Epithelial cell of esophagus (primary cell): ENCODE data around the gene CTBP2.

Experiments used
- DNase-seq: peaks from one replicate; pipeline ENCODE4 v3.0.0; 2010; ENCODE audit warnings: low read depth
- H3K4me3 ChIP-seq: 2 replicates; pipeline ENCODE4 v1.5.1; 2011; ENCODE audit warnings: mild to moderate bottlenecking, low read length, control low read depth
- TF ChIP-seq, protein P1 (sequence below): IDR thresholded peaks from 2 replicates; pipeline ENCODE4 v1.5.1; 2011; ENCODE audit warnings: low read depth, mild to moderate bottlenecking, low read length, control low read depth, inconsistent platforms; ENCODE audit not compliant: insufficient read depth; ENCODE audit errors: missing control alignments

Gene CTBP2

DNA sequence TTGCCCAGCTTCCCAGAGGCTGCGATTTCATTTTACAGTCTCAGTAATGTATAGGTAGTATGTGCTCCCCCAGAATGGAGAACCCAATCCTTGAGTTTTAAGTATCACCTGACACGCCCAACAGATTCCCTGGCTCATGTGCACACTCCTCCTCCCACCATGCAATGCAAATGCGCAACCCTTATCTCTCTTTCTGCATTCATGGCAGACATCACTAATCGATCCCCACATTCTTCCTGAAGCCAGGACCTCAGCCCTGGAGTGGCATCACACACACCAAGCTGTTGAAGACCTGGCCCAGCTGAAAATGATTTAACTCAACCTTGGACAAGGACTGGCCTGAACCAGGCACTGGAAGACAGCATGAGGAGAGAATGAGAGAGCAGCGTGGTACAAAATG lies 150.0 kb downstream of the CTBP2 start:
- TF ChIP-seq, protein P1, sequence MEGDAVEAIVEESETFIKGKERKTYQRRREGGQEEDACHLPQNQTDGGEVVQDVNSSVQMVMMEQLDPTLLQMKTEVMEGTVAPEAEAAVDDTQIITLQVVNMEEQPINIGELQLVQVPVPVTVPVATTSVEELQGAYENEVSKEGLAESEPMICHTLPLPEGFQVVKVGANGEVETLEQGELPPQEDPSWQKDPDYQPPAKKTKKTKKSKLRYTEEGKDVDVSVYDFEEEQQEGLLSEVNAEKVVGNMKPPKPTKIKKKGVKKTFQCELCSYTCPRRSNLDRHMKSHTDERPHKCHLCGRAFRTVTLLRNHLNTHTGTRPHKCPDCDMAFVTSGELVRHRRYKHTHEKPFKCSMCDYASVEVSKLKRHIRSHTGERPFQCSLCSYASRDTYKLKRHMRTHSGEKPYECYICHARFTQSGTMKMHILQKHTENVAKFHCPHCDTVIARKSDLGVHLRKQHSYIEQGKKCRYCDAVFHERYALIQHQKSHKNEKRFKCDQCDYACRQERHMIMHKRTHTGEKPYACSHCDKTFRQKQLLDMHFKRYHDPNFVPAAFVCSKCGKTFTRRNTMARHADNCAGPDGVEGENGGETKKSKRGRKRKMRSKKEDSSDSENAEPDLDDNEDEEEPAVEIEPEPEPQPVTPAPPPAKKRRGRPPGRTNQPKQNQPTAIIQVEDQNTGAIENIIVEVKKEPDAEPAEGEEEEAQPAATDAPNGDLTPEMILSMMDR = no peak
- no peak for DNase-seq

DNA sequence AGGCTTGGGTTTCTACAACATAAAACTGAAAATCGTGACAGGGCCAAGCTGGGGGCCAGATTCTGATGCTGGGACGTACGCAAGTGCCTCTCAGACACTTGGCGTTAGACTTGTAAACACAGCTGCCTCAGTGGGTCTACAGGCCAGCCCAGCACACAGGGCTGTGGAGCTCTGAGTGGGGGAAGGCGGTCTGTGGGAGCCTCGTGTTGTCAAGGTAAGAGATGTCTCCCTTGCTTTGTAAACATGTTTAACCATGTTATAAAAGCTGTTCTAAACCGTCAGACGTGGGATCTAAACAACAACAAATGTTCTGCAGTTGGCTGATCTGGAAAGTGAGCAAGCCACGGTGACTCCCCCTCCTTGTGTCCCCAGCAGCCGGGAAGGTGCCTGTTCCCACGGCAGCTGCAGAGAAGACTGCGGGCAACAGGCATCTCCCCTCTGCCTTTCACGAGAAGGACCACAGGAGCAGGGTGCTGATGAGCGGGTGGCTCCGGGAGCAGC lies 150.7 kb downstream of the CTBP2 start:
- H3K4me3 ChIP-seq = no peak overlapping the region
- no peak for DNase-seq
- TF ChIP-seq, protein P1 = no peak

More for the DNA sequence above, 150.0 kb downstream of the CTBP2 start:
- H3K4me3 ChIP-seq = no peak overlapping the region

DNA sequence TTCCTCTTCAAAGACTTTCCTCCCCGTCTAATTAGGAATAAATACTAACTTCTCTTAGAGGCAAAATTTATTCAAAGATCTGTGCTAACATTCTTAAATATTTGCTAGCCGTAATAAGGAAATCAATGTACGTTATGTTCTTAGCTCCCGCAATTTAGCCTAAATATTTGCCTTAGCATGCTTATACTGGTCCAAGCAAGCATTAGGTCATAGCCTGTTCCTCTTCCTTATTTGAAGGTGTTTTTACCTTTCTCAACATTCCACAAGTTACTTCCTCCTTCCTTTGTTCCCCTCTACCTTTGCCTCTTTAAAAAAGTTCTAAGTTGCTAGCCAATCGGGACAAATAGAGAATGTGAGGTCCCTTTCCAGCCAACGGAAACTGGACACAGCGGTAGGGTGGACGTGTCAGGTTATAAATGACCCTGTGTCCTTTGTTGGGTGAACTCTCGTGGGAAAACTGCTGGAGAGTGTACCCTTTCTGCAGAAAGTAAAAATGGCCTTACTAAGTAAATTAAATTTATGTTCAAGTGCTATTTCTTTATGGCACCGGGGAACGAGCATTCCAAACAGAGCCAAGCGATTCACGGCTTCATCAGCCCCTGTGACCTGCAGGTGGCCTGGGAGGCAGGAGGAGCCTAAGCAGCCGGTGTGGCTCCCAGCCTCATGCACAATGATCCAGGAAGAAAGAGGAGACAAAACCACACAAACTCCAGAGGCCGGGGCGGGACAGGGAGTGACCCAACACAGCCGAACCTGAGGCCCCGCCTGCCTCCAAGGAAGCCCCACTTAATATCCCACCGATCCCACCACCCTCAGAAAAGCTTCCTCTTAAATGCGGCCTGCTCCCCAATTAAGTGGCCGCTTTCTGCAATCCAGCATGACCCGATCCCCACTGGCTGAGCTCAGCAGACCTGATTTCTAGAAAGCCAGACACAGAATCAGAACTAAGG lies 151.4 kb downstream of the CTBP2 start:
- H3K4me3 ChIP-seq = no peak overlapping the region
- TF ChIP-seq, protein P1 = no peak
- DNase-seq = peak; percentile 68

DNA sequence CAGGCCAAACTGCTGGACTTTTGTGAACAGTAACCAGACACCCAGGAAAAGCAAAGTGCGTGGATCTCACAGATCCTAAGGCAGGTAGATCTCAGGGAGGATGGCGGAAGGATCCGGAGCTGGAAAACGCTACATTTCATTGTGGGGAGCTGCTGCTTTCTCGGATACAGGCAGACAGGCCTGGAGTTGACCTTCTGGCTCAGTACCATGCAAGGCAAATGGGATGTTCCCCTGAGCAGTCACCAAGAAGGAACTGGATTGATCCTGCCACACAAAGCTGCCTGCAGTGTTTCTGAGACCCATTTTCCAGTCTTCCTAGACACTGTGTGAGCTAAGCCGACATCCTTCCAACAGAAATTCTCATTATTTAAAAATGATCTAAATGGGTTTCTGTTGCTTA lies 152.9 kb downstream of the CTBP2 start:
- DNase-seq = no peak
- TF ChIP-seq, protein P1 = no peak
- no peak overlapping the region for H3K4me3 ChIP-seq

DNA sequence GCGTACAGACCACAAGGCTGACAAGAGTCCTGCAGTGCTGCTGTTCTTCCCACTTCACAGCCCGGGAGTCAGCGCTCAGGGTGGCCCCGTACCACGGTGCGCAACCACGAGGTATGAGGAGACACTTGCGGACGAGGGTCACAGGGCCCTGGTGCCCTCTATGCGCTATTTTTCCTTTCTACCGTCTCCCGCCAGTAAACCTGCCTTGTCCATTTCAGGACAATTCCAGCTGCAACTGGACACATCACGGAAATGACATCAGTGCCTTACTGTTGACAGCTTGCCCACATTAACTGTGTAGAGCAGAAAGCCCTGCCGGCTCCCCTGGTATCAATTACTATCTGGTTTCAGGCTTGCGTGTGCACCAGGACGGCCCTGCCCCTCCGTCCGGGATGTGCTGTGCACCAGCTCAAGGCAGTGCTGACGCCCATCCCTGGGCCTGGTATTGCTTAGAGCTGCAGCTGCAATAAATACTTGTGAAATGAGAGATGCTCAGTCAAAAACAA lies 153.4 kb downstream of the CTBP2 start:
- TF ChIP-seq, protein P1 = no peak
- no peak overlapping the region for H3K4me3 ChIP-seq
- DNase-seq = no peak

DNA sequence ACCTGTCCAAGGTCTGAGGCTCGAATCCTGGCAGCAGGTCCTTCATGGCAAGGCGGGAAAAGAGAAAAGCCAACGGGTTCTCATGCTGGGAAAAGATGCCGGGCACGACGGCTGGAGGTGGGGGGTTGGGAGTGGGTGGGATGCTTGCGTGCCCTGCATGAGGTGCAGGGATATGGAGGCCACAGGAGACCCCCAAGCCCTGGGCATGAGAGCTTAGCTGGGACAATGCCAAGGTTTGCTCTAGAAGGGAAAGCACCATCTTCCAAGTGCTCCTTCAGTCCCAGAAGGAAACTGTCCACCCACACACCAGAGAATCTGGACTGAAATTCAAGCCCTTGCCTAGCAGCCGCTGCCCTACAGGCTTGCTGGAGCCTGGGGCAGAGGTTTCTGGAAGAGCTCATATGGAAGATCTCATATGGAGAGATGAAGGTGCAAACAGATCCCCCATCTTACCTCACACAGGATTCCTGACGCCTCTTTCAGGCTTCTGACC lies 154.1 kb downstream of the CTBP2 start:
- DNase-seq = no peak
- TF ChIP-seq, protein P1 = no peak
- no peak overlapping the region for H3K4me3 ChIP-seq
